GM23248 (cell line): ENCODE results near the gene TTC21B.

Experiments used
- EZH2 ChIP-seq: fragments of 200-600 bp; sonication (generic); IDR thresholded peaks from 2 replicates; pipeline ENCODE4 v1.6.1; 2018; ENCODE audit warnings: antibody characterized with exemption, mild to moderate bottlenecking; ENCODE audit not compliant: insufficient read depth, poor library complexity, severe bottlenecking
- EZH2phosphoT487 ChIP-seq: fragments of 200-600 bp; sonication (generic); IDR thresholded peaks from 2 replicates; pipeline ENCODE4 v1.6.1; 2018; ENCODE audit warnings: antibody characterized with exemption, moderate library complexity, mild to moderate bottlenecking, low read depth; ENCODE audit not compliant: insufficient read depth

GRCh38 chr2:165985120-165985519 is 31.5 kb upstream of the TTC21B start:
- TF ChIP-seq EZH2 (no peak), EZH2phosphoT487 (no peak)
